Skin epidermis (tissue), 12 donors: ENCODE results near the gene EDNRA.

Experiments
- H3K27ac ChIP-seq, 21 experiments: fragments of 200-600 bp; sonication (generic) in 11 of 21; one replicate each; pipeline ENCODE4 v1.5.0; 2020; ENCODE audit warnings: mild to moderate bottlenecking in 3 of 21, inconsistent platforms in 2 of 21, moderate library complexity in 2 of 21
- H3K4me3 ChIP-seq, 7 experiments: fragments of 200-600 bp; sonication (generic) in 2 of 7; one replicate each; pipeline ENCODE4 v1.5.0; 2020; ENCODE audit warnings: inconsistent platforms in 2 of 7, mild to moderate bottlenecking in 2 of 7, moderate library complexity in 1 of 7

Gene EDNRA

DNA sequence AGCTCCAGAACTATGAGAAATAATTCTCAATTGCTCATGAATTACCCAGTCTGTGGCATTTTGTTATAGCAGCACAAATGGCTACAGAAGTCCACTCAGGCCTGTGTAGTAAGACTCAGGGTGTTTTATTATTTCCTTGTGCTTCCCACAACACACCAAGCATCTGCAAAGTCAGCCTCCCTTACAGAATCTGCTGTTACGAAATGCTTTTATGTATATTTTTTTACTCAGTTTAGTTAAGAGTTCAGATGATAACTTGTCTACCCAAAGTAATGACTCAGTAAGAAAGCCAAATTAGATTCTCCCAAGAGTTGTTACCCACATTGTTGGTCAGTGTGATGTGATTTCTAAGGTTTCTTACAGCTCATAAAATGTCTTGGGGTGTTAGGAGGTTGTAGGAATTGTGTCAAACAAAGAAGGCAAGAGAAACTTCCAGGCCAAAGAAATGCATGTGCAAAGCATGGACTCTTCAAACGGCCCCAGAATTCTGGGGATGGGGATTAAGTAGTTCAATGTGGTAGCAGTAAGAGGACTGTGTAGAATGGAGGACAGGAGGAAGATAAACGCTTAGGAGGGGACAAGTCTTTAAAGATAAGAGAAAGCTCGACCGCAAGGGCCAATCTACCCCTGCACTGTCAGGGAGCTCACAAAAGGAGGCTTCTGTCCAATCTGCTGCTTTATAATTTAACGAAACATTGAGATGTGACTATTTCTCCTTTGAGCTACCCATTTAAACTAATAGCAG lies 100.9 kb downstream of the EDNRA start:
- peak overlapping the region in 1 of 21 experiments; percentile 22 for H3K27ac ChIP-seq
- no peak overlapping the region for H3K4me3 ChIP-seq

DNA sequence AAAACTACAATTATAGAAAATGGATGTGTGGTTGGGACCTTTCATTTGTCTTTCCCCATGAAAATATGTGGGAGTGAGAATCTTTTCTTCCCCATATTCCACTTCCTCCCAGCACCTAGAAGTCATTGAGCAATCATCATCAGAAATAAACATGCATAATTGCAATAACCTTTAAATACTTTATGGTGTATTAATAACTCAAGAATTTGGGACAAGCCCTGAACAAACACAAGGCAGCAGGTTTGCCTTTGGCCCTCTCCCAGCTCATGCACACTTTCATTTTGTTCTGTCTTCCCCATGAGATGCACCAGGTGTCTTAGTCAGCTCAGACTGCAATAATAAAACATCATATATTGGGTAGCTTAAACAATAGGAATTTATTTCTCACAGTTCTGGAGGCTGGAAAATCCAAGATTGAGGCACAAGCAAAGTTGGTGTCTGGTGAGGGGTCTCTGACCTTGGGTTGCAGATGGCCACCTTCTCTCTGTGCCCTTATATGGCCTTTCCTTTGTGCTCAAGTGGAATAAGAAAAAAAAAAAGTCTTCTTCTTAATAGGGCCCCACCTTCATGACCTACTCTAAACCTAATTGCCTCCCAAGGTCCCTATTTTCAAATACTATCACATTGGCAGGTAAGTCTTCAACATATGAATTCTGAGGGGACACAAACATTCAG lies 101.6 kb downstream of the EDNRA start:
- no peak overlapping the region for H3K4me3 ChIP-seq

DNA sequence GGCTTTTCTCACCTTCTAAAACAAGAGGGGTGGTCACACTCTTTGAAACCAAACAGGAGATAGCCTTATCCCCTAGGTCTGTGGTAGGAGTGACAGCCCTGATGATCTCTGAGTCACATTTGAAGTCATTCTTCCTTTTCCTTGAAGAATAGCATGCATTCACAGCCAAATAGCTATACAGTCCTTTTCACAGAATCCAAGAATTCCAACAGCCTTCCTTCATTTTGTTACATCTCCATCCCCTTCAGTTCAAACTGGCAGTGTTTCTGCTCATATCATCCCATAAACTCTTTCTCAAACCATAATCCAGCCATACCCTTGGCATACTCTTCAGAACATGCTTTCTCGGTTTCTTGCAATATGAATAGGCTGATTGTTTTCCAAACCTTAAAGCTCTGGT lies 103.0 kb downstream of the EDNRA start:
- Histone ChIP-seq H3K4me3 (no peak overlapping the region), H3K27ac (no peak overlapping the region)

More for the DNA sequence above, 101.6 kb downstream of the EDNRA start:
- peak overlapping the region in 1 of 21 experiments; percentile 22 for H3K27ac ChIP-seq

DNA sequence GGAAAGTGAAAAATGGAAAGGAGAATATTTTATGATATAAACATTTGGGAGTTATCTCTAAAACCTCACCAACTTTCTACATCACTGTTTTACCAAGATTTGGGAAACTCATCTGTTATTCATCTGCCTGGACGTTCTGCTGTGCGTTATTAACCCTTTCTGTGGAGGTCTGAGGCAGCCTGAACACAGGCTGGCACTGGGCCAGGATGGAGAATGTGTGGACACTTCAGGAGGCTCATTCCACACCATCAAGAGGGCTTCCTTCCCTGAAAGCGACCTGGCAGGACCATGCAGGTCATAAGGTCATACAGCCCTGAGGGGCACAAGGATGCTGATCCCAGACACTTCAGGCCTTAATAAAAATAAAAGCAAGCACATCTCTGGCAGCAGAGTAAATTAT lies 105.1 kb downstream of the EDNRA start:
- H3K4me3 ChIP-seq: no peak overlapping the region
- H3K27ac ChIP-seq: peak overlapping the region in 2 of 21 experiments; percentile 24 to 35

DNA sequence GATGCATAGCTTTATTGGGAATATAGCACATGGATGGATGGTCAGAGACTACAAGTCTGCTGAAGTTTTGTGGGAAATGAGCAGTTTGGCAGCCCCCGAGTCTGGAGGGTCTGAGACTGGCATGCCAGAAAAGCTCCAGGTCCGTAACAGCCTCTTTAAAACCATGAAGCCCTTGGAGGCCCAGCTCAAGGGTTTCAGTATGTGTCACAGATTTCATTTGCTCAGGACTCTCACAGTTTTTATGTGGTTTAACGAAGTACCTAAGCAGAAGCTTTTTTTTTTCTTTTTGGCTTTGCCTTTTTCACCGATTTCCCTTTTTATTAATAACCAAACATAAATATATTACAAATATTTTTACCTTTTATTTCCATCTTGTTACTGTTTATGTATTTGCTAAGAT lies 105.7 kb downstream of the EDNRA start:
- peak overlapping the region in 4 of 21 experiments; percentile 1 to 40 (median 24) for H3K27ac ChIP-seq

DNA sequence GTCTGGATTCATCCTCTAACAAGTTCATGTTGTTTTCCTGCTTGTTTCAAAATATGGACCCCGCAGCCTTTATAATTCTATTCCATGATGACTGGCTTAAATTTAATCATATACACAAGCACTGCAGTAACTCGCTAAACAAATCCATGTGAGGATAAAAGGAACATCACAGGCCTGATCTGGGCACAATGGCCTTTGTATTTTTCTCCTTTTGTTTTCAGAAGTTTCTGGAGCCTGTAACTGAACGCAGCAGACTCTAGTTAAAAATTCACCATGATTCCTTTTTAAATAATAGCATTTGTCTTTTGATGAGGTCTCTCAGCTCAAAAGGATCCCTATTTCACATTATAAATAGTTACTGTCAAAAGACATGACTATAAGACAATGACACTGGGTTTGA lies 106.1 kb downstream of the EDNRA start:
- Histone ChIP-seq H3K4me3 (no peak overlapping the region), H3K27ac (peak overlapping the region in 4 of 21 experiments; percentile 1 to 40 (median 24))

More for the DNA sequence above, 105.7 kb downstream of the EDNRA start:
- H3K4me3 ChIP-seq: no peak overlapping the region

DNA sequence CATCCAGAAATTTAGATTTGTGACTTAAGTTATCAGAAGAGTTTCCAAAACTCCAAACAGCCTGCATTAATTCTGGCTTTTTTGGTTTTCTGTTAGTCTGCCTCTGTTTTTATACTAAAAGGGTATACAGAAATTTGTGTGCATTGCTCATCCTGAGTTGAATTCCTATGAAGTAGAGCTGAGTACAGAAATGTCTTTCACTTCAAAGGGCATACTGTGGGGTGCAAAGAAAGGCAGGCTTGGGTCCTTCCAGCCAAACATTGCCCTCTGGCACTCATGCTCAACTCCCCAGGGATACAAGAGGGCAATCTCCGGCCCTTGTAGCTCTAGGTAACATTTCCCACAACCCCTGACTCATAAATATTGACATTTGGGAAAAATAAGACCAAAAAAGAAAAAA lies 108.7 kb downstream of the EDNRA start:
- no peak overlapping the region for H3K4me3 ChIP-seq
- peak overlapping the region in 2 of 21 experiments; percentile 27 to 29 for H3K27ac ChIP-seq

DNA sequence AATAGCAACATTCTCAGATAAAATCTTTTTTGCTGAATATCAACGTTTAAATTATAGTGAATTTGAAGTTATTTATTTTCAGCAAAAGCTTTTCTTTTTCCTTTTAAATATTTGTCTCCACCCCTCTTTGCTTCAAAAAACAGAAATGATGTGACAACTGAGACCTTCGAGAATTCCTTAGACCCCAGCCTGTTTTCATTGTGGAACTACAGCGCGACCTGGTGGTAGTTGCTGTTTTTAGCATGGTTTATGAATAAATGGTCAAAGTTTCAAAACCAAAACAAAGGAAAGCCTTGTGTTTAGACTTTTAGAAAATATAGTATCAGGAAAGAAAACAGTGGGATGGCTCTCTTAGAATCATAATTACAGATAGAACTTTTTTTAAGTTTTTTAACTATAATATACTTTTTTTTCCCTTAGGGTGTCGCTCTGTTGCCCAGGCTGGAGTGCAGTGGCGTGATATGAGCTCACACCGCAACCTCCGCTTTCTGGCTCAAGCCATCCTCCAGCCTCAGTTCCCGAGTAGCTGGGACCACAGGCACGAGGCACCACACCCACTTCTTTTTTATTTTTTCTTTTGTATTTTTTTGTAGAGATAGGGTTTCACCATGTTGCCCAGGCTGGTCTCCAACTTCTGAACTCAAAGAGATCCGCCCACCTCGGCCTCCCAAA lies 109.5 kb downstream of the EDNRA start:
- no peak overlapping the region for H3K27ac ChIP-seq
- H3K4me3 ChIP-seq: no peak overlapping the region

DNA sequence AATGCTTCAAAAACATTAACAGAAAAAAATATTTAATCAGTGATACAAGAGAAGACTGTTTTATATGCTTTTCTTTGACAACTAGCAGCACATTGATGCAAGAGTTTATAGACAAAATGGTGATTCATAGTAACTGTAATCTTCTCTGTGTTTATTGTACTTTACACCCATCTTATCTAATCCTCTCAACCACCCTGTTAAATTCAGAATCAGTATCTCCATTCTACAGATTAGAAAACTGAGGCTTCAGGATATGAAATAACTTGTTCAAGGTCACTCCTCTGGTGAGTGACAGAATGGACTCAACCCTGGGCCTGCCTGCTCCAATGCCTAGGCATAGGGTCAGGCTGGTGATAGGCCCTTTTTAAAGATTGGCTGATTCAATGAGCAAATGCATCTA lies 110.2 kb downstream of the EDNRA start:
- no peak overlapping the region for H3K27ac ChIP-seq
- no peak overlapping the region for H3K4me3 ChIP-seq

DNA sequence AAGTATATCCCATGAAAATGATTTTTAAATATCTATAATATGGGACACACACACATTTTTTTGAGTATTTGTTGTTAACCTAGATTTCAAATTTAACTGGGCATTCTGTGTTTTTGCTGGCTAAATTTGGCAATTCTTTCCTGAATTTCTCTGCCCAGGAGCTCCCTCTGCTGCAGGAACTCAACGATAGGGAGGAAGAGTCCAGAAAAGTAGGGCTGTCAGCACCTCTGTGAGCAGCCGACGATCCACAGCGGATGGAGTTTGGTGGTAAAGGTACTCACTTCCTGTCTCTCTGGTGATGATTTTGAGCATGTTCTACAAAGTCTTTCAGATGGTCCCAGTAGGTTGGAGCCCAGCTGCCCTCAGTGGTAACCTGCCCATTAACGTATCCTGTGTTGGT lies 113.2 kb downstream of the EDNRA start:
- no peak overlapping the region for H3K4me3 ChIP-seq
- H3K27ac ChIP-seq: no peak overlapping the region
